Activated CD8-positive, alpha-beta T cell treated with anti-CD3 and anti-CD28 coated beads for 36 hours (primary cell): ENCODE results near the gene C20orf144. TPM values are rescaled to one million over a fixed set of nuclear protein-coding genes. Genes with fewer than 3 reads are reported as not detected.

Source experiments
- ATAC-seq: fragments of 200-7000 bp; cut with Tn5 transposase; one replicate; pipeline ENCODE4 v1.10.0; 2021; ENCODE audit warnings: mild to moderate bottlenecking, moderate library complexity
- CTCF ChIA-PET: fragments of 350-600 bp; sonication (Branson Sonifier 250); formaldehyde crosslinking; loops from one replicate; lab custom pipeline; 2021; ENCODE audit warnings: antibody characterized with exemption; lab: Charles Lee
- POLR2A ChIA-PET: fragments of 350-600 bp; sonication (Branson Sonifier 250); formaldehyde crosslinking; loops from one replicate; lab custom pipeline; 2021; ENCODE audit warnings: antibody characterized with exemption; lab: Charles Lee
- DNase-seq: peaks from one replicate; pipeline ENCODE4 v3.0.0-alpha.2; 2020
- H3K27ac Mint-ChIP-seq: one replicate; pipeline ENCODE4 v1.8.0; 2021; ENCODE audit warnings: mild to moderate bottlenecking, mixed read lengths
- H3K27me3 Mint-ChIP-seq: one replicate; pipeline ENCODE4 v1.8.0; 2021; ENCODE audit warnings: mixed read lengths
- H3K36me3 Mint-ChIP-seq: one replicate; pipeline ENCODE4 v1.8.0; 2021; ENCODE audit warnings: low read depth, mixed read lengths
- H3K4me1 Mint-ChIP-seq: one replicate; pipeline ENCODE4 v1.8.0; 2021; ENCODE audit warnings: low read depth, mixed read lengths
- H3K4me3 Mint-ChIP-seq: one replicate; pipeline ENCODE4 v1.8.0; 2021; ENCODE audit warnings: mild to moderate bottlenecking, moderate library complexity, mixed read lengths
- H3K9me3 Mint-ChIP-seq: one replicate; pipeline ENCODE4 v1.8.0; 2021; ENCODE audit warnings: mixed read lengths
- CTCF ChIP-seq: fragments of 200-600 bp; IDR thresholded peaks from one replicate; pipeline ENCODE4 v1.8.0; 2022; ENCODE audit warnings: antibody characterized with exemption, mild to moderate bottlenecking
- intact Hi-C: fragments of 100-400 bp; cut with micrococcal nuclease; formaldehyde crosslinking; loops from one replicate; pipeline ENCODE4 v1.10.0; 2022
- total RNA-seq, 2 experiments: library from RNA; stranded (reverse); gene quantifications; one replicate each; pipeline ENCODE4 v1.2.3, GENCODE V29; 2021

Gene C20orf144
- total RNA-seq, 2 experiments from 2014 or later: 0.29 to 0.36 TPM

DNA sequence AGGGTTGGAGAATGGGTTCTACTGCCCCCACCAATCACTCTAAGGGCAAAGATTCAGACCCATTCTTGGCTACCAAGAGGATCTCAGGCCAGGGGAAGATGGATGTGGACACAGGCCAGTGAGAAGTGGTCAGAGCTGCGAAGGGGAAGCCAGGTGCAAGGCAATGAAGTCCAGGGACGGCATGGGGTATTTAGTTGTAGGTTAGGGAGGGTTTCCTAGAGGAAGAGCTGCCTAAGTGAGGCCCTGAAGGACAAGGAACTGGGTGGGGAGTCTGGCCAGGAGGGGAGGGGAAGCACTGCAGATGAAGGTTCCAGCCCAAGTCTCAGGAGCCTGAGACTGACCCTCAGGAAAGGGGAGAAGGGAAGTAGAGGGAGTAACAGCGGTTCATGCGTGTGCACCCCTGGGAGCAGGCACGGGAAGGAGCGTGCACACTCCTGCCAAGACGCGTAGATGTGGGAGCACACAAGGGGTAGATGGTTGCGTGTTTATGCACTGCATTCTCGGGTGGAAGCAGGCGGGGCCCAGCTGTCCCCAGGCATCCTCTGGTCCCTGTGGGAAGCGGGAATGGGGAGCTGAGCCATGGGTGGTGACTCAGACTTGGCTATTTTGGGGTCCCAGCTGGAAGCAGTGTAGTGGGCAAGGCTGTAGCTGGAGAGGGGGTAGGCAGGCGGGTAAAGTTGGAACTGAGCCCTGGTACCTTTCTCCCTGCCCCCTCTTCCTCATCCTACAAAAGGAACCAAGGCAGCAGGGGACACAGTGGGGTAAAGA lies 7.9 kb downstream of the C20orf144 start:
- POLR2A ChIA-PET: interaction anchor here (0.7 to 15.4 kb wide), 3 partner anchors 10 to 180 kb away, joined by 4 to 262 read pairs (median 4); partner anchors contain the start of genes CBFA2T2, NECAB3 and ZNF341
- TF ChIP-seq CTCF: no peak
- CTCF ChIA-PET: interaction anchor here (1.6 to 5.3 kb wide), 5 partner anchors 11 to 269 kb away, joined by 5 to 24 read pairs (median 7); partner anchors contain the start of genes CDK5RAP1 and ZNF341
- Mint-ChIP-seq H3K27me3 (no peaks in the 10 kb centered on the region), H3K9me3 (no peaks in the 10 kb centered on the region), H3K27ac (no peak overlapping the region), H3K4me3 (no peak overlapping the region), H3K36me3 (peaks cover 10% of the 10 kb centered on the region), H3K4me1 (peaks cover 34% of the 10 kb centered on the region)
- intact Hi-C loops: loop anchor here (5.0 kb wide), 2 partner anchors 62 to 213 kb away; partner anchors contain the start of gene ZNF341
- DNase-seq: no peak
- no peak for ATAC-seq

GRCh38 chr20:33670715-33671499 lies 8.8 kb downstream of the C20orf144 start:
- Mint-ChIP-seq H3K27me3 (no peaks in the 10 kb centered on the region), H3K27ac (no peak overlapping the region), H3K4me3 (no peak overlapping the region), H3K9me3 (no peaks in the 10 kb centered on the region), H3K4me1 (peaks cover 30% of the 10 kb centered on the region), H3K36me3 (peaks cover 10% of the 10 kb centered on the region)
- TF ChIP-seq CTCF: no peak
- DNase-seq: no peak
- no peak for ATAC-seq
- ChIA-PET CTCF (interaction anchor here (1.7 to 2.5 kb wide), 3 partner anchors 10 to 213 kb away, joined by 5 to 7 read pairs (median 6); no protein-coding TSS in a partner anchor), POLR2A (interaction anchor here (0.7 to 15.4 kb wide), 2 partner anchors 9 to 181 kb away, joined by 4 to 262 read pairs; partner anchors contain the start of genes CBFA2T2 and NECAB3)
- intact Hi-C loops: no loop called here

DNA sequence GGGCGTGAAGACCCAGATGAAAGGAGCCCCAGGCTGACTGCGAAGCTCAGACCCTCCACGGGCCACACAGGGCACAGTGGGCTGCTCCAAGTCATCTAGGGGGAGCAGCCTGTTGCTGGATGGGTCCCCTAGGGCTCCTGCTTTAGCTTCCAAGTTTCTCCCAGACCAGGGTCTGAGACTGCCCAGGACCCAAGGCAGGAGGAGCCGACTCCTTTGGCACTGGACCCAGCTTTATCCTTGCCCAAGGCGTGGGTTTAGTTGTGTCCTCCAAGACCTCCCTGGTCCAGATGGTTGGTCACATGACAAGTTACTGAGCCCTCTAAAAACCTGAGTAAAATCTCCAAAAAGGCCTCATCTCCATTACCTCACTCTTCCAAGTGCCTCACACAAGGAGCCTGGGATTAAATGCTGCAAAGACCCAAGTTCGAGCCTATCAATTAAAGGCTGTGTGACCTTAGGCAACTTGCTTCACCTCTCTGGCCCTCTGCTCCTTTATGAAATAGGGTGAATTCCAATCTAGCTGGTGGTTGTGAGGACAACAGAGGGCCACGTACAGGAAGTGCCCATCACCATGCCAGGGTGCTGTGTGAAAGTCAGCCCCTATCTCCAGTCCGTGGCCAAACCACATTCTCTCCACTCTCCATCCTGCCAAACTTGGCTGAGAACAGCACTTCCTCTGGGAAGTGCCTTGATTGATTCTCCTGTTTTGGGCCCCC lies 9.6 kb downstream of the C20orf144 start:
- Mint-ChIP-seq H3K9me3 (no peaks in the 10 kb centered on the region), H3K27ac (no peak overlapping the region), H3K27me3 (no peaks in the 10 kb centered on the region), H3K4me3 (no peak overlapping the region), H3K4me1 (peaks cover 22% of the 10 kb centered on the region), H3K36me3 (peaks cover 15% of the 10 kb centered on the region)
- CTCF ChIA-PET: interaction anchor here (1.7 to 2.5 kb wide), 3 partner anchors 9 to 214 kb away, joined by 5 to 7 read pairs (median 6); no protein-coding TSS in a partner anchor
- DNase-seq (no peak), ATAC-seq (no peak)
- POLR2A ChIA-PET: interaction anchor here (0.6 to 15.4 kb wide), 4 partner anchors 8 to 228 kb away, joined by 3 to 262 read pairs (median 6); partner anchors contain the start of genes NECAB3 and SNTA1
- intact Hi-C loops: no loop called here
- no peak for TF ChIP-seq CTCF

DNA sequence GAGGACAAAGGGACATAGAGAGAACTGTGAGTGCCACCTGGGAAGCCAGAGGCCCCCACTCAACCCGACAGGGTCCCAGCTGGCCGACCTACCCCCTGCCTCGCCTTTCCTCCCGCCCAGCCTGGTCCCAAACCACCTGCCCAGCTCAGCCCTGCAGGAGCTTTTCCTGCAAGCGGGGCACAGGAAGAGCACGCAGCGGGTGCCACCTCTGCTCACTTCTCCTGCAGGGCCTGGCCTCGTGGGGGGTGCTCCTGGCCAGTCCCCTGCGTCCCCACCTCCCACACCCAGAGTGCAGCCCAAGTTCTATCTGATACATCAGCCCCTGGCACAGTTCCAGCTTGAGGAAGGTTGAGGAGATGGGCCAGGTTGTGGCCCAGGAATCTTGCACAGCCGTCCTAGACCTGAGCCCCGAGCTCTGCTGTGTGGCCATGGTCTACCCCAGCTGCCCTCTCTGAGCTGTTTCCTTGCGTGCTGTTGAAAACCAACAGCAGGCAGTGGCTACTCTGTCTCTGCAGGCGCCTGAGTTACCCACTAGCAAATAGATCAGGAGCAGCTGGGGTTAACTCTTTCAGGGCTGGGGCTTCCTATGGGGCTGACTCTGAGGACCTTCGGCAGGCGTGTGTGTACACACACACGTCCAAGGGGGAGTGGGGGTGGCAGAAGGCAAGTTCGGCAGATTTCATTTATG lies 10.4 kb downstream of the C20orf144 start:
- Mint-ChIP-seq H3K36me3 (peaks cover 22% of the 10 kb centered on the region), H3K27ac (no peak overlapping the region), H3K4me1 (peaks cover 24% of the 10 kb centered on the region), H3K27me3 (no peaks in the 10 kb centered on the region), H3K9me3 (no peaks in the 10 kb centered on the region), H3K4me3 (peak overlapping the region; percentile 83)
- ChIA-PET CTCF (interaction anchor here (2.5 kb wide), 1 partner anchor 13 kb away, joined by 6 read pairs; no protein-coding TSS in a partner anchor), POLR2A (interaction anchor here (1.4 to 15.4 kb wide), 3 partner anchors 7 to 229 kb away, joined by 4 to 262 read pairs (median 8); partner anchors contain the start of genes NECAB3 and SNTA1)
- intact Hi-C loops: no loop called here
- ATAC-seq (no peak), DNase-seq (no peak)
- no peak for TF ChIP-seq CTCF
